ENCODE data around the gene WWC1. TPM values are rescaled to one million over a fixed set of nuclear protein-coding genes. Genes with fewer than 3 reads are reported as not detected.

The WWC1 gene
- total and polyA plus RNA-seq, 2 experiments from 2014 or later: 27.6 to 27.8 TPM

DNA sequence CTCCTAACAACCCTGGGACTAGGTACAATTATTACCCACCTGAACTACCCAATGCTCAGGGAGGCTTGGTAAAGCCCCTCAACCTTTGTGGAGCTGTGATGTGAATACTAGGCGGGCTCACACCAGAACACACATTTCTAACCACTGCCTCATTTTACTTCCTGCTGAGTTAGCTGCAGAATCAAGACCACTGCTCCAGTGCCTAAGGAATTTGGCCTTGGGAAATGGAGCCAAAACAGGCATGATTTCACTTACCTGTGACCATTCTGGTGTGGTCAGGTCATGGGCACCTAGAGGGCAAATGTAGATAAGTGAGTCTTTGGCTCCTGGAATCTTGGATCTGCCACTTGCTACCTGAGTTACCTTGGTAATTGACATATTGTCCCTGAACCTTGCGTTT lies 5.2 kb downstream of the WWC1 start:
- Histone ChIP-seq H3K4me1 (ENCODE audit: insufficient read depth) (peaks cover 21% of the 10 kb centered on the region), H3K27ac (peak overlapping the region; percentile 64), H3K9me2 (replicated peaks; ENCODE audit: insufficient read depth) (no peaks in the 10 kb centered on the region), H2AFZ (no peak overlapping the region), H4K20me1 (ENCODE audit: insufficient read depth, poor library complexity, severe bottlenecking) (peaks cover 3% of the 10 kb centered on the region), H3K9me3 (ENCODE audit: low read depth) (no peaks in the 10 kb centered on the region), H3K27me3 (no peaks in the 10 kb centered on the region), H3K4me3 (no peak overlapping the region), H3K79me2 (peaks cover 91% of the 10 kb centered on the region), H3K36me3 (replicated peaks; ENCODE audit: insufficient read depth, low read depth) (no peaks in the 10 kb centered on the region), H3K4me2 (peak overlapping the region; percentile 66)
- TF ChIP-seq EZH2 (IDR thresholded peaks at IDR 0.05; ENCODE audit: borderline replicate concordance): no peak
- no peak for TF ChIP-seq EZH2phosphoT487 (IDR thresholded peaks at IDR 0.05; ENCODE audit: low read depth, severe bottlenecking, unreplicated experiment)
- TF ChIP-seq, protein P1, sequence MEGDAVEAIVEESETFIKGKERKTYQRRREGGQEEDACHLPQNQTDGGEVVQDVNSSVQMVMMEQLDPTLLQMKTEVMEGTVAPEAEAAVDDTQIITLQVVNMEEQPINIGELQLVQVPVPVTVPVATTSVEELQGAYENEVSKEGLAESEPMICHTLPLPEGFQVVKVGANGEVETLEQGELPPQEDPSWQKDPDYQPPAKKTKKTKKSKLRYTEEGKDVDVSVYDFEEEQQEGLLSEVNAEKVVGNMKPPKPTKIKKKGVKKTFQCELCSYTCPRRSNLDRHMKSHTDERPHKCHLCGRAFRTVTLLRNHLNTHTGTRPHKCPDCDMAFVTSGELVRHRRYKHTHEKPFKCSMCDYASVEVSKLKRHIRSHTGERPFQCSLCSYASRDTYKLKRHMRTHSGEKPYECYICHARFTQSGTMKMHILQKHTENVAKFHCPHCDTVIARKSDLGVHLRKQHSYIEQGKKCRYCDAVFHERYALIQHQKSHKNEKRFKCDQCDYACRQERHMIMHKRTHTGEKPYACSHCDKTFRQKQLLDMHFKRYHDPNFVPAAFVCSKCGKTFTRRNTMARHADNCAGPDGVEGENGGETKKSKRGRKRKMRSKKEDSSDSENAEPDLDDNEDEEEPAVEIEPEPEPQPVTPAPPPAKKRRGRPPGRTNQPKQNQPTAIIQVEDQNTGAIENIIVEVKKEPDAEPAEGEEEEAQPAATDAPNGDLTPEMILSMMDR (IDR thresholded peaks at IDR 0.05; ENCODE audit: poor library complexity): no peak
- WGBS (ENCODE audit: low lambda C conversion rate, missing lambda C conversion rate): 90% methylated on average over 2 of the region's 2 CpGs
- DNase-seq (ENCODE audit: low spot score): no peak

- no peak overlapping the region for H2AFZ ChIP-seq
- no peak overlapping the region for H3K4me3 ChIP-seq
- H3K36me3 ChIP-seq (replicated peaks; ENCODE audit: insufficient read depth, low read depth): no peaks in the 10 kb centered on the region
- H3K79me2 ChIP-seq: peaks cover 88% of the 10 kb centered on the region
- WGBS (ENCODE audit: low lambda C conversion rate, missing lambda C conversion rate): 95% methylated on average over 7 of the region's 7 CpGs
- peaks cover 32% of the 10 kb centered on the region for H3K4me1 ChIP-seq (ENCODE audit: insufficient read depth)
- no peaks in the 10 kb centered on the region for H3K27me3 ChIP-seq
- H3K27ac ChIP-seq: no peak overlapping the region
- no peaks in the 10 kb centered on the region for H3K9me2 ChIP-seq (replicated peaks; ENCODE audit: insufficient read depth)
- TF ChIP-seq, protein P1 (IDR thresholded peaks at IDR 0.05; ENCODE audit: poor library complexity): no peak
- TF ChIP-seq EZH2phosphoT487 (IDR thresholded peaks at IDR 0.05; ENCODE audit: low read depth, severe bottlenecking, unreplicated experiment): no peak
- TF ChIP-seq EZH2 (IDR thresholded peaks at IDR 0.05; ENCODE audit: borderline replicate concordance): no peak
- no peak for DNase-seq (ENCODE audit: low spot score)
- no peak overlapping the region for H3K4me2 ChIP-seq
- no peaks in the 10 kb centered on the region for H4K20me1 ChIP-seq (ENCODE audit: insufficient read depth, poor library complexity, severe bottlenecking)
- no peaks in the 10 kb centered on the region for H3K9me3 ChIP-seq (ENCODE audit: low read depth)
These were observed 7.5 kb downstream of the WWC1 start for GRCh38 chr5:168298949-168299348.

GRCh38 chr5:168299372-168299771 lies 7.9 kb downstream of the WWC1 start:
- Histone ChIP-seq H3K36me3 (replicated peaks; ENCODE audit: insufficient read depth, low read depth) (no peaks in the 10 kb centered on the region), H3K27me3 (no peaks in the 10 kb centered on the region), H4K20me1 (ENCODE audit: insufficient read depth, poor library complexity, severe bottlenecking) (no peaks in the 10 kb centered on the region), H3K4me1 (ENCODE audit: insufficient read depth) (peaks cover 32% of the 10 kb centered on the region), H3K9me3 (ENCODE audit: low read depth) (no peaks in the 10 kb centered on the region), H3K27ac (no peak overlapping the region), H2AFZ (no peak overlapping the region), H3K79me2 (peaks cover 86% of the 10 kb centered on the region), H3K9me2 (replicated peaks; ENCODE audit: insufficient read depth) (no peaks in the 10 kb centered on the region), H3K4me2 (no peak overlapping the region), H3K4me3 (no peak overlapping the region)
- no peak for TF ChIP-seq EZH2 (IDR thresholded peaks at IDR 0.05; ENCODE audit: borderline replicate concordance)
- DNase-seq (ENCODE audit: low spot score): no peak
- 93% methylated on average over 7 of the region's 7 CpGs for WGBS (ENCODE audit: low lambda C conversion rate, missing lambda C conversion rate)

DNA sequence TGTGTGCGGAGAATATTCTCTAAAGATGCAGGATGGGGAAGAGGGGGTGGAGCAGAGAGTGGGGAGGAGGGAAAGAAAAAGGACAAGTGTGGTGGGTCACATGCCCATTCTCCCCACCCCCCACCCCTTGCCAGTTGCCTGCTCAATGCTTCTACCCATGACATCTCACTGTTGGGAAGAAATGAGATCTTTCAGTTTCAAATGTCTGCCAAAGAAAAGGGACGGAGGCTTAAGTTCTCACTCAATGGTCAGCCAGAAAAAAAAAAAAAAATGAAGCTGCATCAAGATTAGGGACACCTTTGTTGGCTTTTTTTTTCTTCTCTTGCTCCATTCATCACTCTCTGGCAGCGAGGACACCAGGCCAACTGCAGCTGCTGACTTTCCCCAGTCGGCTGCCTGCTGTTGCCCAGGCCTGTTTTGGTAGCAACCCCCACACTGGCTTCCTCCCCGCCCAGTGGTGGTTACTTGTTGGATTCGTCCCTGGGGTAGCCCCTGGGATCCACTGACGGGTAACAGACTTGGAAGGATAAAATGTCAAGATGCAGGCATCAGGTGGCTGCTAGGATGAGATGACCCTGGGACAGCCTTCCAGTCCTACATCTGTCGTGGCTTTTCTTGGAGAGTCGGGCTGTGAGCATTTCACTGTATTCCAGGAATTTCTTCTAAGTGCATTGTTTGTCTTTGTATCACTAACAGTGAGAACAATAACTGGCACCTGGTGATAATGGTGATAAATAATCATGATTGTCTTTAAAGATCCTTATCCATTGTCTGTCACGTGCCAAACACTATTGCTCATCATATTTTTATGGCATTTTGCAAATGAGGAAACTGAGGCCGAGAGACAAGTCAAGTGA lies 9.1 kb downstream of the WWC1 start:
- H3K9me3 ChIP-seq (ENCODE audit: low read depth): no peaks in the 10 kb centered on the region
- H3K4me2 ChIP-seq: no peak overlapping the region
- peak; percentile 3 for DNase-seq (ENCODE audit: low spot score)
- WGBS (ENCODE audit: low lambda C conversion rate, missing lambda C conversion rate): 76% methylated on average over 11 of the region's 11 CpGs
- H3K4me1 ChIP-seq (ENCODE audit: insufficient read depth): peaks cover 32% of the 10 kb centered on the region
- no peak overlapping the region for H3K4me3 ChIP-seq
- no peaks in the 10 kb centered on the region for H3K27me3 ChIP-seq
- peaks cover 87% of the 10 kb centered on the region for H3K79me2 ChIP-seq
- no peaks in the 10 kb centered on the region for H3K36me3 ChIP-seq (replicated peaks; ENCODE audit: insufficient read depth, low read depth)
- no peaks in the 10 kb centered on the region for H3K9me2 ChIP-seq (replicated peaks; ENCODE audit: insufficient read depth)
- no peaks in the 10 kb centered on the region for H4K20me1 ChIP-seq (ENCODE audit: insufficient read depth, poor library complexity, severe bottlenecking)
- peak overlapping the region; percentile 71 for H3K27ac ChIP-seq
- H2AFZ ChIP-seq: no peak overlapping the region
- TF ChIP-seq, protein P1 (IDR thresholded peaks at IDR 0.05; ENCODE audit: poor library complexity): no peak
- TF ChIP-seq EZH2 (IDR thresholded peaks at IDR 0.05; ENCODE audit: borderline replicate concordance) (no peak), EZH2phosphoT487 (IDR thresholded peaks at IDR 0.05; ENCODE audit: low read depth, severe bottlenecking, unreplicated experiment) (no peak)
